Right lobe of liver (tissue), 6 donors: ENCODE results near the gene FGF14. TPM values are rescaled to one million over a fixed set of nuclear protein-coding genes. Genes with fewer than 3 reads are reported as not detected.

Experiments
- ATAC-seq, 4 donors: fragments of 200-7000 bp; cut with Tn5 transposase; one replicate each; pipeline ENCODE4 v1.9.1; 2020; ENCODE audit warnings: mild to moderate bottlenecking in 4 of 4, moderate library complexity in 4 of 4
- DNase-seq, 3 donors: peaks; one replicate each; pipeline ENCODE4 v3.0.0-alpha.2; 2020
- H3K27ac ChIP-seq, 3 donors: fragments of 200-600 bp; one replicate each; pipeline ENCODE4 v1.8.0; 2022
- H3K27me3 ChIP-seq, 2 donors: fragments of 200-600 bp; one replicate each; pipeline ENCODE4 v1.8.0; 2022
- H3K36me3 ChIP-seq, 4 donors: fragments of 200-600 bp; sonication (generic) in 1 of 4; one replicate each; pipeline versions ENCODE4 v1.5.1 to v1.8.0; 2017 to 2022; ENCODE audit warnings: control low read depth in 1 of 4
- H3K4me1 ChIP-seq, 4 donors: fragments of 200-600 bp; sonication (generic) in 1 of 4; one replicate each; pipeline versions ENCODE4 v1.5.1 to v1.8.0; 2017 to 2022; ENCODE audit warnings: control low read depth in 1 of 4
- H3K4me3 ChIP-seq, 3 donors: fragments of 200-600 bp; one replicate each; pipeline ENCODE4 v1.8.0; 2022
- H3K9me3 ChIP-seq, 4 donors: fragments of 200-600 bp; sonication (generic) in 1 of 4; one replicate each; pipeline versions ENCODE4 v1.5.1 to v1.8.0; 2017 to 2022; ENCODE audit warnings: control low read depth in 1 of 4
- CTCF ChIP-seq, 4 donors: fragments of 200-600 bp in 3 of 4; fragments of 450-650 bp in 1 of 4; IDR thresholded peaks; one replicate each; pipeline versions ENCODE4 v1.5.1 to v1.8.0; 2016 to 2022; ENCODE audit warnings: antibody characterized with exemption in 4 of 4, mild to moderate bottlenecking in 2 of 4
- POLR2A ChIP-seq: fragments of 450-650 bp; IDR thresholded peaks from one replicate; pipeline ENCODE4 v1.6.1; 2017; ENCODE audit warnings: antibody characterized with exemption, mild to moderate bottlenecking
- WGBS: methylation state at CpG from one replicate; pipeline ENCODE4 v1.1.6; 2018; ENCODE audit warnings: low coverage, low lambda C conversion rate; ENCODE audit not compliant: insufficient coverage; ENCODE audit errors: missing lambda C conversion rate; 5-methylcytosine and 5-hydroxymethylcytosine counted together
- intact Hi-C, 2 donors: fragments of 100-400 bp; cut with DNase I; formaldehyde crosslinking; loops; one replicate each; pipeline versions ENCODE4 v1.11.2 to v1.14.1; 2022
- total RNA-seq, 6 experiments: library from RNA; depleted of rRNA in 2 of 6; stranded (reverse); fragments of >200 nt in 2 of 6; fragmentation: NEBNext Ultra II Directional in 3 of 6; extraction: Animal tissue kit (Norgen Biotek cat#: 25700) in 3 of 6; gene quantifications; one replicate each; pipeline versions ENCODE4 v1.1.0 to v1.2.4, GENCODE V29; 2016 to 2023
- donor health status: DM: no; HTN: yes; CAD: no.
- donor health status: DM: no; HTN: no; CAD: no.
- donor health status: DM: no; HTN: no; CAD: no.
- donor health status: DM: no; HTN: yes; CAD: no.
- donor health status: DM: no; HTN: yes; CAD: no.

FGF14 gene
- total RNA-seq, 6 experiments from 2014 or later = 0.42 to 6.3 (median 1.2) TPM

- peaks cover 5 to 59% (median 22%) of the 10 kb centered on the region in 4 donors for H3K4me1 ChIP-seq
- ATAC-seq = peak; percentile 7 to 52 (median 36)
- peak overlapping the region in 2 of 3 donors; percentile 41 to 73 for H3K27ac ChIP-seq
- intact Hi-C loops = loop anchor here in 1 of 2 donors (10.0 kb wide), 1 partner anchor 131 kb away; no protein-coding TSS in a partner anchor
- H3K27me3 ChIP-seq = no peaks in the 10 kb centered on the region
- no peak for DNase-seq
- H3K36me3 ChIP-seq = no peaks in the 10 kb centered on the region
- no peak for TF ChIP-seq CTCF (IDR thresholded peaks at IDR 0.05)
- TF ChIP-seq POLR2A = no peak
- H3K9me3 ChIP-seq = no peaks in the 10 kb centered on the region
- H3K4me3 ChIP-seq = no peak overlapping the region
Observed at GRCh38 chr13:101783554-101783953, 618.3 kb downstream of the FGF14 start.

- no peak for TF ChIP-seq CTCF (IDR thresholded peaks at IDR 0.05)
- no peak for TF ChIP-seq POLR2A
- no peak overlapping the region for H3K27ac ChIP-seq
- no peaks in the 10 kb centered on the region for H3K9me3 ChIP-seq
- H3K36me3 ChIP-seq = no peaks in the 10 kb centered on the region
- peaks cover 5 to 54% (median 22%) of the 10 kb centered on the region in 4 donors for H3K4me1 ChIP-seq
- no peak for ATAC-seq
- intact Hi-C loops = loop anchor here in 1 of 2 donors (10.0 kb wide), 1 partner anchor 135 kb away; no protein-coding TSS in a partner anchor
- DNase-seq = no peak
- H3K27me3 ChIP-seq = no peaks in the 10 kb centered on the region
- no peak overlapping the region for H3K4me3 ChIP-seq
Observed at GRCh38 chr13:101780211-101780610, 621.6 kb downstream of the FGF14 start.

- no peak overlapping the region for H3K4me3 ChIP-seq
- no peaks in the 10 kb centered on the region for H3K36me3 ChIP-seq
- TF ChIP-seq POLR2A = no peak
- no peak for TF ChIP-seq CTCF (IDR thresholded peaks at IDR 0.05)
- no peak overlapping the region for H3K27ac ChIP-seq
- DNase-seq (no peak), ATAC-seq (peak; percentile 20 to 61 (median 48))
- no peaks in the 10 kb centered on the region for H3K9me3 ChIP-seq
- intact Hi-C loops = no loop called here
- peaks cover 0 to 46% (median 17%) of the 10 kb centered on the region in 4 donors for H3K4me1 ChIP-seq
- no peaks in the 10 kb centered on the region for H3K27me3 ChIP-seq
- 22% methylated on average over 4 of the region's 4 CpGs for WGBS
Observed at GRCh38 chr13:101779147-101779546, 622.7 kb downstream of the FGF14 start.

- DNase-seq (no peak), ATAC-seq (no peak)
- no peak for TF ChIP-seq POLR2A
- no peak for TF ChIP-seq CTCF (IDR thresholded peaks at IDR 0.05)
- 82% methylated on average over 1 of the region's 1 CpG for WGBS
- Histone ChIP-seq H3K4me3 (no peak overlapping the region), H3K27ac (no peak overlapping the region), H3K4me1 (peaks cover 0 to 15% (median 5%) of the 10 kb centered on the region in 4 donors), H3K9me3 (no peaks in the 10 kb centered on the region), H3K27me3 (no peaks in the 10 kb centered on the region), H3K36me3 (no peaks in the 10 kb centered on the region)
- intact Hi-C loops = no loop called here
Observed at GRCh38 chr13:101775267-101775666, 626.6 kb downstream of the FGF14 start.

- Histone ChIP-seq H3K27me3 (no peaks in the 10 kb centered on the region), H3K36me3 (no peaks in the 10 kb centered on the region), H3K4me3 (no peak overlapping the region), H3K27ac (no peak overlapping the region), H3K9me3 (no peaks in the 10 kb centered on the region), H3K4me1 (peaks cover 0 to 7% (median 2%) of the 10 kb centered on the region in 4 donors)
- intact Hi-C loops = no loop called here
- ATAC-seq (no peak), DNase-seq (no peak)
- TF ChIP-seq CTCF (IDR thresholded peaks at IDR 0.05) = no peak
- TF ChIP-seq POLR2A = no peak
- WGBS = 73% methylated on average over 4 of the region's 4 CpGs
Observed at GRCh38 chr13:101774393-101774792, 627.5 kb downstream of the FGF14 start.
